ENCODE data around the gene NSUN4.

NSUN4 gene

DNA sequence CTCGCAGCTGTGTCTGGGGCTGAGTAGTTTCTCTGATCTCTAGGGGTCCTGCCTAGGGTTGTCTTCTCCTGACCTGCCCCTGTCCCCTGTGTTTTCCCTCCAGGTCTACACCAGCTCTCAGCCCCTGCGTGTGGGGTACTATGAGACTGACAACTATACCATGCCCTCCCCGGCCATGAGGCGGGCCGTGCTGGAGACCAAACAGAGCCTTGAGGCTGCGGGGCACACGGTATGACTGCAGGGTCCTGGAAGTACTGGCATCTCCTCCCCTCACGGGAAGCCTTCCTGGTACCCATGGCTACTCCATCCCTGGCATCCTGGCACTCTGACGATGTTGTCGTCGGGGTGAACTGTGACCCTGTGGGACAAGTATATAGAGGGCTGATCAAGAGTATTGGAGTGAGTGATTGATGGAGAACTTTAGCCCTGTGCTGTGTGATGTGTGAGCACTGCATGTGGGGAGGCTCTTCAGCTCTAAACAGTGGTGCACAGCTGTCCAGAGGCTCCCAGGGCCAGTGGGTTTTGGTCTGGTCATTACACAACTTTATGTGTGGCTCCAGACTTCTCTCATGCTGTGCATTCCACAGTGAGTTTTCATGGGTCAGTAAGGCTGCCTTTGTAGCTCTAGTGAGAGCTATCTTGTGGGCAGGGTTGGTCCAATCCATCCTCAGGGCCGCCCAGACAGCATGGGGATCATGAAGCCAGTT, 67.9 kb downstream of the NSUN4 start:
- no peak for FAIRE-seq

DNA sequence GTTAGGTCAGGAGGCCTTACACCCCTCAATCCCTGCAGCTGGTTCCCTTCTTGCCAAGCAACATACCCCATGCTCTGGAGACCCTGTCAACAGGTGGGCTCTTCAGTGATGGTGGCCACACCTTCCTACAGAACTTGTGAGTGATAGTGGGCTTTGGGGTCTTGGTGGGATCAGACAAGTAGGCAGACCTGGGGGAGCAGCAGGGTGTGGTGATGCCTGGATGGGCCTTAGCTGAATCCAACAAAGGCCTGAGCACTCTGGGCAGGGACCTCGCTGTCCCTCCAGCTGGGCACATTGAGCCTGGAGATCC, 68.4 kb downstream of the NSUN4 start:
- no peak for FAIRE-seq

DNA sequence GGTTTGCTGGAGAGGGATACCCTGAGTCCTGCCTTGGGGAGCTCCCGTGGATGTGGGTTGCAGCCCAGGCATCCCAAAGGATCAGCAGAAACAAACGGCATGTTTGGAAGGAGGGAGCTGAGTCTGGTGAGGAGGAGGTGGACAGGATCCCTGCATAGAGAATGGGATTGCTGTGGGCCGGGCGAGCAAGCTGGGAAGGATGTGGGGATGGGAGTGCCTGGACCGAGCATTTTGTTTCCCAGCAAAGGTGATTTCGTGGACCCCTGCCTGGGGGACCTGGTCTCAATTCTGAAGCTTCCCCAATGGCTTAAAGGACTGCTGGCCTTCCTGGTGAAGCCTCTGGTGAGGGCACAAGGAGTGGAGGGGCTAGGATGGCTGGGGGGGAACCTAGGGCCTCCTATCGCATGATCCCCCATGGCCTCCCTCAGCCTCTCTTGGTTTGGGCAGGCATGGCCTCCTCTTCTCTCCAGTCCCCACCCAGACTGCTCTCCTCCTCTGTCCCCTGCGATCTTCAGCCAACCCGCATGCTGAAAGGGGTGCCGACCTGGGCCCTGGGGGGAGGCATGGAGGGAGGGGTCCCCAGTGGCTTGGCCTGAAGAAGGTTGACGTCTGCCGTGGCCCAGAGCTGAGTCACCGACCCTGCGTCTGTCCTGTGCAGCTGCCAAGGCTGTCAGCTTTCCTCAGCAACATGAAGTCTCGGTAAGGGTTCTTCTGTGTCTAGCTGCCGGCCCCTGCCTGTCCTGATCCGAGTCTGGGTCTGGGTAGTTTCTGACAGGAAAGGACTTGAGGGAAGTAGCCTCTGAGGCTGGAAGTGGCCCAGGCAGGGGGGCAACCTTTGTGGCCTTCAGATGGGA, 69.8 kb downstream of the NSUN4 start:
- no peak for FAIRE-seq

DNA sequence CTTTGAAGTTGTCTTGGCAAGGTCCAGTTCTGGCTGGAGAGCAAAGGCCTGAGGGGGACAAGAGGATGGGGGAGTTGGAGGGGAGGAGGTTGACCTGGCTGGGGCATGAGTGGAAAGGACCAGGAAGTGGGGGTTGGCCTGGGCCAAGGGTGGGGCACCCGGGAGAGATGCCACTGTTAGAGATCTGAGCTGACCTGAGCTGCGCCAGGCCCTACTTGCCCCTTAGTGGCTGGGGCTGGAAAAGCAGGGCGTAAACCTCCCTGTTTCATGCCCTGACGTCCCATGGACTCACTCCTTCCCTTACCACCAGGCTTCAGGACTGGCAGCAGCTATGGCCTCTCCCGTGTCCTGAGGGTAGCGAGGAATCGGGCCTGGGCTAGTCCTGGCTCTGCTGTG, 70.4 kb downstream of the NSUN4 start:
- FAIRE-seq, result no peak
